Measurements from ENCODE around the gene PHOSPHO2. TPM values are rescaled to one million over a fixed set of nuclear protein-coding genes. Genes with fewer than 3 reads are reported as not detected.

Gene PHOSPHO2
- total and polyA plus RNA-seq, 9 of the 15 experiments (the other 6 are each of a cell fraction or from before 2014, with no cell fraction given): 7.8 to 19.1 (median 11.7) TPM

DNA sequence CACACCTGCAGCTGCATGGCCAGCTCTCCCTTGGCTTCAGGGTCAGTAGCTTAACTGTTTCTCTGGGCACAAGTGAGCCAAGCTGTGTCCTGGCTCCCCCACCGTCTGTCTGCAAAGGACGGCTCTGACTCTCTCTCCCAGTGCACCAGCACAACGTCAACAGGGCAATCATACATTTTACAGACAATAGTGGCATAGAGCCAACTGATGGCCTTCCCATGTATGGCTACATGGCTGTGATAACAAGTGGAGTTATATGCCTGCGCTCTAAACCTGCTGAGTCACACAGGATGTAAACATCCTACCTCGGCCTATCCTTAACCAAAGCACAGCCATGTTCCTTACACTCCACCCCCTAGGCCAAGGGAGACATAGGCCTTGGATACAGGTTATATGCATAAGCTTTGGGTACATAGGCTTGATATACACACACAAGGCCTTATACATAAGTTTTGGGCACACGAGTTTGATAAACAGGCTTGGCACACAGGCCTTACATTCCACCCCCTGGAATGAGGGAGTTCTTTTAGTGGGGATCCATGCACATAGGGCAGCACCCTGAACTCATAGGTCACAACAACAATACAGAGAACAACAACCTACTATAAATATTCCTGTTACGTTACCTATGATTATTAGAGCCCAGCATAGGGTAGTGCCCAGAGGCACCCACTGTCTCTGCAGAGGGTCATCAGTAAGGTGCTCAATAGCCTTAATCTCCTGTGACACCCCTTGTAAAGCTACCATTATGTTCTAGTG lies 17.7 kb downstream of the PHOSPHO2 start (continued):
- TF ChIP-seq, protein P1, sequence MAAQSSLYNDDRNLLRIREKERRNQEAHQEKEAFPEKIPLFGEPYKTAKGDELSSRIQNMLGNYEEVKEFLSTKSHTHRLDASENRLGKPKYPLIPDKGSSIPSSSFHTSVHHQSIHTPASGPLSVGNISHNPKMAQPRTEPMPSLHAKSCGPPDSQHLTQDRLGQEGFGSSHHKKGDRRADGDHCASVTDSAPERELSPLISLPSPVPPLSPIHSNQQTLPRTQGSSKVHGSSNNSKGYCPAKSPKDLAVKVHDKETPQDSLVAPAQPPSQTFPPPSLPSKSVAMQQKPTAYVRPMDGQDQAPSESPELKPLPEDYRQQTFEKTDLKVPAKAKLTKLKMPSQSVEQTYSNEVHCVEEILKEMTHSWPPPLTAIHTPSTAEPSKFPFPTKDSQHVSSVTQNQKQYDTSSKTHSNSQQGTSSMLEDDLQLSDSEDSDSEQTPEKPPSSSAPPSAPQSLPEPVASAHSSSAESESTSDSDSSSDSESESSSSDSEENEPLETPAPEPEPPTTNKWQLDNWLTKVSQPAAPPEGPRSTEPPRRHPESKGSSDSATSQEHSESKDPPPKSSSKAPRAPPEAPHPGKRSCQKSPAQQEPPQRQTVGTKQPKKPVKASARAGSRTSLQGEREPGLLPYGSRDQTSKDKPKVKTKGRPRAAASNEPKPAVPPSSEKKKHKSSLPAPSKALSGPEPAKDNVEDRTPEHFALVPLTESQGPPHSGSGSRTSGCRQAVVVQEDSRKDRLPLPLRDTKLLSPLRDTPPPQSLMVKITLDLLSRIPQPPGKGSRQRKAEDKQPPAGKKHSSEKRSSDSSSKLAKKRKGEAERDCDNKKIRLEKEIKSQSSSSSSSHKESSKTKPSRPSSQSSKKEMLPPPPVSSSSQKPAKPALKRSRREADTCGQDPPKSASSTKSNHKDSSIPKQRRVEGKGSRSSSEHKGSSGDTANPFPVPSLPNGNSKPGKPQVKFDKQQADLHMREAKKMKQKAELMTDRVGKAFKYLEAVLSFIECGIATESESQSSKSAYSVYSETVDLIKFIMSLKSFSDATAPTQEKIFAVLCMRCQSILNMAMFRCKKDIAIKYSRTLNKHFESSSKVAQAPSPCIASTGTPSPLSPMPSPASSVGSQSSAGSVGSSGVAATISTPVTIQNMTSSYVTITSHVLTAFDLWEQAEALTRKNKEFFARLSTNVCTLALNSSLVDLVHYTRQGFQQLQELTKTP (IDR thresholded peaks at IDR 0.05; ENCODE audit: low read depth in 1 of 2, partially characterized antibody in 2 of 2): no peak
- TF ChIP-seq KAT8 (IDR thresholded peaks at IDR 0.05; ENCODE audit: low read depth) (no peak), RBFOX2 (IDR thresholded peaks at IDR 0.05; ENCODE audit: low read depth, low read length) (no peak), LEF1 (IDR thresholded peaks at IDR 0.05) (peak; percentile 35; the same call in 1 of the 2 replicates), ATF4 (CRISPR knock-in tag; IDR thresholded peaks at IDR 0.05) (peak; percentile 97), ZNF140 (CRISPR knock-in tag; IDR thresholded peaks at IDR 0.05) (peak; percentile 93), KAT2B (IDR thresholded peaks at IDR 0.05; ENCODE audit: low read depth, low read length) (no peak), BRD4 (IDR thresholded peaks at IDR 0.05) (no peak), ZNF57 (CRISPR knock-in tag; IDR thresholded peaks at IDR 0.05) (peak; percentile 96), ZNF766 (CRISPR knock-in tag; conservative IDR thresholded peaks at IDR 0.05) (peak; percentile 99), ZNF436 (CRISPR knock-in tag; IDR thresholded peaks at IDR 0.05) (no peak), NFE2L1 (tag; IDR thresholded peaks at IDR 0.05; ENCODE audit: borderline replicate concordance, low read depth) (peak; percentile 95), PRMT5 (CRISPR knock-in tag; IDR thresholded peaks at IDR 0.05) (no peak), TAF7 (tag; IDR thresholded peaks at IDR 0.05) (peak; percentile 94)
- TF ChIP-seq, protein P2, sequence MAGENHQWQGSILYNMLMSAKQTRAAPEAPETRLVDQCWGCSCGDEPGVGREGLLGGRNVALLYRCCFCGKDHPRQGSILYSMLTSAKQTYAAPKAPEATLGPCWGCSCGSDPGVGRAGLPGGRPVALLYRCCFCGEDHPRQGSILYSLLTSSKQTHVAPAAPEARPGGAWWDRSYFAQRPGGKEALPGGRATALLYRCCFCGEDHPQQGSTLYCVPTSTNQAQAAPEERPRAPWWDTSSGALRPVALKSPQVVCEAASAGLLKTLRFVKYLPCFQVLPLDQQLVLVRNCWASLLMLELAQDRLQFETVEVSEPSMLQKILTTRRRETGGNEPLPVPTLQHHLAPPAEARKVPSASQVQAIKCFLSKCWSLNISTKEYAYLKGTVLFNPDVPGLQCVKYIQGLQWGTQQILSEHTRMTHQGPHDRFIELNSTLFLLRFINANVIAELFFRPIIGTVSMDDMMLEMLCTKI (IDR thresholded peaks at IDR 0.05; ENCODE audit: partially characterized antibody): no peak
- TF ChIP-seq, protein P3, sequence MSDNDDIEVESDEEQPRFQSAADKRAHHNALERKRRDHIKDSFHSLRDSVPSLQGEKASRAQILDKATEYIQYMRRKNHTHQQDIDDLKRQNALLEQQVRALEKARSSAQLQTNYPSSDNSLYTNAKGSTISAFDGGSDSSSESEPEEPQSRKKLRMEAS (CRISPR knock-in tag; IDR thresholded peaks at IDR 0.05): peak; percentile 16; the same call in 1 of the 2 replicates
- TF ChIP-seq, protein P4, sequence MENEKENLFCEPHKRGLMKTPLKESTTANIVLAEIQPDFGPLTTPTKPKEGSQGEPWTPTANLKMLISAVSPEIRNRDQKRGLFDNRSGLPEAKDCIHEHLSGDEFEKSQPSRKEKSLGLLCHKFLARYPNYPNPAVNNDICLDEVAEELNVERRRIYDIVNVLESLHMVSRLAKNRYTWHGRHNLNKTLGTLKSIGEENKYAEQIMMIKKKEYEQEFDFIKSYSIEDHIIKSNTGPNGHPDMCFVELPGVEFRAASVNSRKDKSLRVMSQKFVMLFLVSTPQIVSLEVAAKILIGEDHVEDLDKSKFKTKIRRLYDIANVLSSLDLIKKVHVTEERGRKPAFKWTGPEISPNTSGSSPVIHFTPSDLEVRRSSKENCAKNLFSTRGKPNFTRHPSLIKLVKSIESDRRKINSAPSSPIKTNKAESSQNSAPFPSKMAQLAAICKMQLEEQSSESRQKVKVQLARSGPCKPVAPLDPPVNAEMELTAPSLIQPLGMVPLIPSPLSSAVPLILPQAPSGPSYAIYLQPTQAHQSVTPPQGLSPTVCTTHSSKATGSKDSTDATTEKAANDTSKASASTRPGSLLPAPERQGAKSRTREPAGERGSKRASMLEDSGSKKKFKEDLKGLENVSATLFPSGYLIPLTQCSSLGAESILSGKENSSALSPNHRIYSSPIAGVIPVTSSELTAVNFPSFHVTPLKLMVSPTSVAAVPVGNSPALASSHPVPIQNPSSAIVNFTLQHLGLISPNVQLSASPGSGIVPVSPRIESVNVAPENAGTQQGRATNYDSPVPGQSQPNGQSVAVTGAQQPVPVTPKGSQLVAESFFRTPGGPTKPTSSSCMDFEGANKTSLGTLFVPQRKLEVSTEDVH (IDR thresholded peaks at IDR 0.05; ENCODE audit: low read depth, partially characterized antibody): no peak
